H1 (cell line): ENCODE data around the gene CD47.

ENCODE experiments used
- ATF2 ChIP-seq: IDR thresholded peaks from 2 replicates; pipeline ENCODE4 v1.6.1; 2012; ENCODE audit warnings: low read length, inconsistent platforms
- ATF3 ChIP-seq: IDR thresholded peaks from 2 replicates; pipeline ENCODE4 v1.6.1; 2011; ENCODE audit warnings: low read depth, mild to moderate bottlenecking, low read length; ENCODE audit not compliant: insufficient read depth
- EP300 ChIP-seq, 2 experiments: IDR thresholded peaks; 1 replicate in 1 of 2; 2 replicates in 1 of 2; pipeline ENCODE4 v1.6.1; 2011 to 2012; ENCODE audit warnings: low read depth in 2 of 2, low read length in 2 of 2, mild to moderate bottlenecking in 2 of 2, borderline replicate concordance in 1 of 2, inconsistent platforms in 1 of 2, moderate library complexity in 1 of 2
- JUND ChIP-seq: IDR thresholded peaks from 2 replicates; pipeline ENCODE4 v1.6.1; 2011; ENCODE audit warnings: mild to moderate bottlenecking, improper control_type of control experiment, low read length
- POLR2A ChIP-seq, 2 experiments: IDR thresholded peaks; 1 replicate in 1 of 2; 2 replicates in 1 of 2; pipeline ENCODE4 v1.6.1; 2011; ENCODE audit warnings: low read depth in 2 of 2, low read length in 2 of 2, mild to moderate bottlenecking in 2 of 2; ENCODE audit errors: control extremely low read depth in 1 of 2
- YY1 ChIP-seq: IDR thresholded peaks from 2 replicates; pipeline ENCODE4 v1.6.1; 2011; ENCODE audit warnings: low read depth, mild to moderate bottlenecking, low read length

DNA sequence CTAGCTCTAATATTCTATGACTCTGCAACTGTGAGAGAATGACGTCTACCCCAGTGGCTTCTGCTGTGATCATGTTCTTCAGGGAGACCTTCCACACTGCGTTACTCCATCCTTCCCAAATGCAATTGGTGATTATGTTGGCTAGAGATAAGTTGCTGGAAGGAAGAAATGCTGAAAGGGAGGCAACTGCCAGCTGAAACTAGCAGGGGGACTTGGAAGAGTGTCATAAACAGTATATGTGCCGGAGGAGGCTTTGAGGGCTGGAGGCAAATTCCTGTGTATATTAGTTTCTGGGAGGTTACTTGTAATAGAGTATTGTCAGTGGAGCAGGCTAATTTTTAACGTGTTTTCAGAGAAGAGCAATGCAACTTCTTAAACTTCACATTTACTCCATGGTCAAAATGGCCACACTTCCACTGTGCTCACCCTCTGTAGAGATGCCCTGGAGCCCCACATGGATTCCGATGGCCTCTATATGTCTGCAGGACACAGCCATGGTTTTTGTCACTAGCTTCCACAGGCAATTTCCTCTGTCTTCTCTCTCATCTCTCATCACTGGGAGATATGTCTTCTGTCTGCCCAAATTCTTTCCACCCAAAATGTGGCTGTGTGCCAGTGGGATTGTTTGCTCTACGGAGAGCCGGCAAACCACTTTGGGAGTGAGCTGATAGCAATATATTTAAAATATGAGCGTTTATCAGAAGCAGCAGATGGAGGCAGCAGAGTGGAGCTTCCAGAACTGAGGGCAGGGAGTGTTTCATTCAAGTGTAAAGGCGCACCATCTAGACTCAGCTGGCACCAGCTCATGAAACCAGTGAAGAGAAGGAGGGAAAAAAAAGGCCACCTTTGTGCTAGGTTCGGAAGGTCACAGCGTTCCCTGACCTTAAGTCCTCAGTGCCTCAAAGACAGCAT is 13.3 kb upstream of the CD47 start:
- TF ChIP-seq YY1 (no peak), POLR2A (IDR thresholded peaks at IDR 0.05; ENCODE audit: control extremely low read depth in 1 of 2, low read depth in 2 of 2, low read length in 2 of 2) (no peak), EP300 (IDR thresholded peaks at IDR 0.05; ENCODE audit: borderline replicate concordance in 1 of 2, low read depth in 2 of 2, low read length in 2 of 2) (no peak), JUND (no peak), ATF3 (no peak), ATF2 (no peak)
